BLaER1 (cell line): ENCODE measurements around the gene SYNJ2.
A peak's percentile ranks its signal among the peaks of the same experiment; 100 is the strongest.
"Not testable (repeated sequence)": the region's sequence is repeated elsewhere in the genome, so short reads cannot be mapped to it uniquely, and the experiment has no call there.

Source experiments
- H3K27ac ChIP-seq: shearing (Covaris generic); formaldehyde crosslinking; 2 replicates; pipeline ENCODE4 v1.8.1; 2022
- H3K27me3 ChIP-seq: shearing (Covaris generic); formaldehyde crosslinking; 2 replicates; pipeline ENCODE4 v1.8.1; 2022
- H3K36me3 ChIP-seq: shearing (Covaris generic); formaldehyde crosslinking; 2 replicates; pipeline ENCODE4 v1.8.1; 2022
- H3K4me1 ChIP-seq: shearing (Covaris generic); formaldehyde crosslinking; 2 replicates; pipeline ENCODE4 v1.8.1; 2022
- H3K4me2 ChIP-seq: shearing (Covaris generic); formaldehyde crosslinking; 2 replicates; pipeline ENCODE4 v1.8.1; 2022
- H3K4me3 ChIP-seq: shearing (Covaris generic); formaldehyde crosslinking; 2 replicates; pipeline ENCODE4 v1.8.1; 2022
- H3K9ac ChIP-seq: shearing (Covaris generic); formaldehyde crosslinking; 2 replicates; pipeline ENCODE4 v1.8.1; 2022
- H3K9me3 ChIP-seq: shearing (Covaris generic); formaldehyde crosslinking; 2 replicates; pipeline ENCODE4 v1.8.1; 2022
- H4K20me1 ChIP-seq: shearing (Covaris generic); formaldehyde crosslinking; 2 replicates; pipeline ENCODE4 v1.8.1; 2022
- Cebpa-rat ChIP-seq: shearing (Covaris generic); IDR thresholded peaks from 2 replicates; pipeline ENCODE4 v1.8.1; 2022

SYNJ2 gene

GRCh38 chr6:157981395-157982101 is at the start of gene SYNJ2:
SYNJ2 (plus strand) TSS chr6:157981863; CDS start chr6:157981962, 99 bp downstream.
- Histone ChIP-seq H3K4me2 (peak within 1 kb of the TSS; percentile 100), H3K9me3 (no peaks in the 10 kb centered on the region), H3K4me1 (peaks cover 67% of the 10 kb centered on the region), H3K27ac (peak within 1 kb of the TSS; percentile 85), H3K9ac (peak within 1 kb of the TSS; percentile 83), H3K36me3 (no peaks in the 10 kb centered on the region), H4K20me1 (peaks cover 14% of the 10 kb centered on the region; the same call in 1 of the 2 replicates), H3K27me3 (peaks cover 12% of the 10 kb centered on the region; the same call in 1 of the 2 replicates), H3K4me3 (peak within 1 kb of the TSS; percentile 92)
- no peak for TF ChIP-seq Cebpa-rat

GRCh38 chr6:157935786-157936185 is 45.9 kb upstream of the SYNJ2 start:
- Histone ChIP-seq H4K20me1 (no peaks in the 10 kb centered on the region), H3K36me3 (no peaks in the 10 kb centered on the region), H3K9ac (no peak overlapping the region), H3K4me2 (no peak overlapping the region), H3K27me3 (no peaks in the 10 kb centered on the region), H3K4me1 (peaks cover 7% of the 10 kb centered on the region; the same call in 1 of the 2 replicates), H3K27ac (no peak overlapping the region), H3K9me3 (no peaks in the 10 kb centered on the region), H3K4me3 (no peak overlapping the region)
- no peak for TF ChIP-seq Cebpa-rat

GRCh38 chr6:157937318-157937717 is 44.3 kb upstream of the SYNJ2 start:
- no peak overlapping the region for H3K4me2 ChIP-seq
- no peaks in the 10 kb centered on the region for H3K9me3 ChIP-seq
- peaks cover 7% of the 10 kb centered on the region; the same call in 1 of the 2 replicates for H3K4me1 ChIP-seq
- no peaks in the 10 kb centered on the region for H3K27me3 ChIP-seq
- H3K36me3 ChIP-seq: no peaks in the 10 kb centered on the region
- no peak overlapping the region for H3K27ac ChIP-seq
- H3K9ac ChIP-seq: no peak overlapping the region
- no peak for TF ChIP-seq Cebpa-rat
- H4K20me1 ChIP-seq: no peaks in the 10 kb centered on the region
- no peak overlapping the region for H3K4me3 ChIP-seq

GRCh38 chr6:157937916-157938315 is 43.7 kb upstream of the SYNJ2 start:
- Histone ChIP-seq H3K4me1 (peaks cover 7% of the 10 kb centered on the region; the same call in 1 of the 2 replicates), H4K20me1 (no peaks in the 10 kb centered on the region), H3K27me3 (no peaks in the 10 kb centered on the region), H3K27ac (no peak overlapping the region), H3K4me2 (no peak overlapping the region), H3K4me3 (no peak overlapping the region), H3K36me3 (no peaks in the 10 kb centered on the region), H3K9me3 (no peaks in the 10 kb centered on the region), H3K9ac (no peak overlapping the region)
- no peak for TF ChIP-seq Cebpa-rat

- not testable (repeated sequence) for H3K27me3 ChIP-seq, H3K9me3 ChIP-seq, H3K4me1 ChIP-seq, H4K20me1 ChIP-seq, H3K4me2 ChIP-seq, H3K27ac ChIP-seq, H3K4me3 ChIP-seq, H3K9ac ChIP-seq, H3K36me3 ChIP-seq
Measured at GRCh38 chr6:157940375-157941036, 41.2 kb upstream of the SYNJ2 start.

GRCh38 chr6:157941101-157941863 is 40.4 kb upstream of the SYNJ2 start:
- no peak for TF ChIP-seq Cebpa-rat
- H4K20me1 ChIP-seq: no peaks in the 10 kb centered on the region
- H3K4me1 ChIP-seq: peaks cover 7% of the 10 kb centered on the region; the same call in 1 of the 2 replicates
- no peak overlapping the region for H3K9ac ChIP-seq
- no peak overlapping the region for H3K4me3 ChIP-seq
- no peak overlapping the region for H3K4me2 ChIP-seq
- no peaks in the 10 kb centered on the region for H3K9me3 ChIP-seq
- no peak overlapping the region for H3K27ac ChIP-seq
- H3K36me3 ChIP-seq: no peaks in the 10 kb centered on the region
- no peaks in the 10 kb centered on the region for H3K27me3 ChIP-seq

- H4K20me1 ChIP-seq: no peaks in the 10 kb centered on the region
- H3K4me2 ChIP-seq: no peak overlapping the region
- H3K4me3 ChIP-seq: no peak overlapping the region
- no peaks in the 10 kb centered on the region for H3K9me3 ChIP-seq
- H3K36me3 ChIP-seq: no peaks in the 10 kb centered on the region
- H3K4me1 ChIP-seq: peaks cover 7% of the 10 kb centered on the region; the same call in 1 of the 2 replicates
- no peak overlapping the region for H3K9ac ChIP-seq
- no peak for TF ChIP-seq Cebpa-rat
- H3K27ac ChIP-seq: no peak overlapping the region
- no peaks in the 10 kb centered on the region for H3K27me3 ChIP-seq
Measured at GRCh38 chr6:157942351-157942750, 39.3 kb upstream of the SYNJ2 start.

GRCh38 chr6:157943249-157943963 is 38.3 kb upstream of the SYNJ2 start:
- H3K4me3 ChIP-seq: no peak overlapping the region
- H3K9me3 ChIP-seq: no peaks in the 10 kb centered on the region
- no peak for TF ChIP-seq Cebpa-rat
- no peak overlapping the region for H3K27ac ChIP-seq
- no peak overlapping the region for H3K4me2 ChIP-seq
- H3K4me1 ChIP-seq: peaks cover under 1% of the 10 kb centered on the region; the same call in 1 of the 2 replicates
- no peaks in the 10 kb centered on the region for H3K36me3 ChIP-seq
- no peak overlapping the region for H3K9ac ChIP-seq
- no peaks in the 10 kb centered on the region for H4K20me1 ChIP-seq
- H3K27me3 ChIP-seq: no peaks in the 10 kb centered on the region

GRCh38 chr6:157943964-157944283 is 37.7 kb upstream of the SYNJ2 start:
- no peak for TF ChIP-seq Cebpa-rat
- Histone ChIP-seq H3K4me1 (no peaks in the 10 kb centered on the region), H3K9ac (no peak overlapping the region), H3K27ac (no peak overlapping the region), H3K9me3 (no peaks in the 10 kb centered on the region), H3K36me3 (no peaks in the 10 kb centered on the region), H3K4me2 (no peak overlapping the region), H3K27me3 (no peaks in the 10 kb centered on the region), H3K4me3 (no peak overlapping the region), H4K20me1 (no peaks in the 10 kb centered on the region)
